BLaER1 (cell line): ENCODE data around the gene CTDSPL.

Source experiments
- H3K27ac ChIP-seq: shearing (Covaris generic); formaldehyde crosslinking; 2 replicates; pipeline ENCODE4 v1.8.1; 2022
- H3K27me3 ChIP-seq: shearing (Covaris generic); formaldehyde crosslinking; 2 replicates; pipeline ENCODE4 v1.8.1; 2022
- H3K36me3 ChIP-seq: shearing (Covaris generic); formaldehyde crosslinking; 2 replicates; pipeline ENCODE4 v1.8.1; 2022
- H3K4me1 ChIP-seq: shearing (Covaris generic); formaldehyde crosslinking; 2 replicates; pipeline ENCODE4 v1.8.1; 2022
- H3K4me2 ChIP-seq: shearing (Covaris generic); formaldehyde crosslinking; 2 replicates; pipeline ENCODE4 v1.8.1; 2022
- H3K4me3 ChIP-seq: shearing (Covaris generic); formaldehyde crosslinking; 2 replicates; pipeline ENCODE4 v1.8.1; 2022
- H3K9ac ChIP-seq: shearing (Covaris generic); formaldehyde crosslinking; 2 replicates; pipeline ENCODE4 v1.8.1; 2022
- H3K9me3 ChIP-seq: shearing (Covaris generic); formaldehyde crosslinking; 2 replicates; pipeline ENCODE4 v1.8.1; 2022
- H4K20me1 ChIP-seq: shearing (Covaris generic); formaldehyde crosslinking; 2 replicates; pipeline ENCODE4 v1.8.1; 2022
- Cebpa-rat ChIP-seq: shearing (Covaris generic); IDR thresholded peaks from 2 replicates; pipeline ENCODE4 v1.8.1; 2022

Gene CTDSPL

DNA sequence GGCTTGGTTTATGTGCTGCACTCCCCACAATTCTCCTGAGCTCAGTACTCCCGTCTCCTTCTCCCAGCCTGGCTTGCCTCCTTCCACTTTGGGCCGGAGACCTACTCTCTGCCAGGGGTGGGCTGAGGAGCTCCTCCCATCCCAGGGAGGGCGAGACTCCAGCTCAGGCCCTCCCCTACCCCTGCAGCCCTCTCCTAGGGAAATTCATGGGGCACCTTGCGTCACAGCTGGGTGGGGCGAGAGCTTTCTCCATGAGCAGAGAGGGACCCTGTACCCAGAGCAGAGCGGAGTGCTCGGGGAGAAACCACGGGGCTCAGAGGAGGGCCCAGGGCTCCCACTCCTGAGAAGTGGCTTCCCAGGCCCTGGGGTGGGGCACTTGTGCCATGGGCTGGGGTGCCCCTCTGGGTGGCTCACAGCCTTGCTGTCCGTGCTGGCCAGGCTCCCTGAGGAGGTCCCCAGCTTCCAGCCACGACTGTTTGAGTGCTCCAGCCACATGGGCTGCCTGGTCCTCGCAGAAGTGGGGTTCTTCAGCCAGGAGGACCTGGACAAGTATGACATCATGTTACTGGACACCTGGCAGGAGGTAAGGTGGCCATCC, 142.2 kb downstream of the CTDSPL start:
- H3K4me1 ChIP-seq: peaks cover 5% of the 10 kb centered on the region
- H3K4me2 ChIP-seq: no peak overlapping the region

DNA sequence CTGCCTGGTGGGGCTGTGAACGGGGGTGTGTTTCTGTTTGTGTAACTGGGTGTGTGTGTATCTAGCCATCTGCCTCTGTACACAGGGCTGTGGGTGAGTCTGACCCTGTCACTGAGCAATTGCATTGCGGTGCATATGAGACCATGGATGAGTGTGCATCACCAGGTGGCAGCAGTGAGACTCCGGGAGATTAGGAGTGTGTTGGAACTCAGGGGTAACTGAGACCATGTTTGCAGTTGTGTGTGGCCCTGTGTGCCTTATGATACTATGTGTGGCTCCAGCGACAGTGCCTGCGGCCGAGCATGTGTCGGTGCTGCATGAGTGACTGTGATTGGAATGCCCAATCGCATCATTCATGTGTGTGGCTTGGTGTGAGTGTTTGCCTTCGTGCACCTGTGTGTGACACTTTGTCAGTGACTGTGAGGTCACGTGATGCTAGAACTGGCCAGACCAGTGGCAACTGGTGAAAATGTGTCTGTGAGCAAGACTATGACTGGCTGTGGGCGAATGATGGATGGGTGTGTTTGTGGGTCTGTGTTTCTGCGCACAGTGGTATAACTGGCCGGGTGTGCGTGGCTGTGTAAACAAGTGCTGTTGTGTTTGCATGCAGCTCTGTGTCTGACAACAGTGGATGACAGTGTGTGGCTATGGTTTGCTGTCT, 142.9 kb downstream of the CTDSPL start:
- Histone ChIP-seq H3K4me2 (no peak overlapping the region), H3K36me3 (peaks cover 95% of the 10 kb centered on the region), H3K27ac (no peak overlapping the region), H3K9me3 (no peaks in the 10 kb centered on the region), H3K27me3 (no peaks in the 10 kb centered on the region), H3K4me1 (no peaks in the 10 kb centered on the region), H3K4me3 (no peak overlapping the region), H4K20me1 (peaks cover 33% of the 10 kb centered on the region), H3K9ac (no peak overlapping the region)
- no peak for TF ChIP-seq Cebpa-rat

More for the DNA sequence above, 142.2 kb downstream of the CTDSPL start:
- no peak overlapping the region for H3K4me3 ChIP-seq
- no peak overlapping the region for H3K27ac ChIP-seq
- H3K27me3 ChIP-seq: no peaks in the 10 kb centered on the region
- peaks cover 94% of the 10 kb centered on the region for H3K36me3 ChIP-seq
- no peak for TF ChIP-seq Cebpa-rat
- H3K9ac ChIP-seq: no peak overlapping the region
- H3K9me3 ChIP-seq: no peaks in the 10 kb centered on the region
- peaks cover 33% of the 10 kb centered on the region for H4K20me1 ChIP-seq

DNA sequence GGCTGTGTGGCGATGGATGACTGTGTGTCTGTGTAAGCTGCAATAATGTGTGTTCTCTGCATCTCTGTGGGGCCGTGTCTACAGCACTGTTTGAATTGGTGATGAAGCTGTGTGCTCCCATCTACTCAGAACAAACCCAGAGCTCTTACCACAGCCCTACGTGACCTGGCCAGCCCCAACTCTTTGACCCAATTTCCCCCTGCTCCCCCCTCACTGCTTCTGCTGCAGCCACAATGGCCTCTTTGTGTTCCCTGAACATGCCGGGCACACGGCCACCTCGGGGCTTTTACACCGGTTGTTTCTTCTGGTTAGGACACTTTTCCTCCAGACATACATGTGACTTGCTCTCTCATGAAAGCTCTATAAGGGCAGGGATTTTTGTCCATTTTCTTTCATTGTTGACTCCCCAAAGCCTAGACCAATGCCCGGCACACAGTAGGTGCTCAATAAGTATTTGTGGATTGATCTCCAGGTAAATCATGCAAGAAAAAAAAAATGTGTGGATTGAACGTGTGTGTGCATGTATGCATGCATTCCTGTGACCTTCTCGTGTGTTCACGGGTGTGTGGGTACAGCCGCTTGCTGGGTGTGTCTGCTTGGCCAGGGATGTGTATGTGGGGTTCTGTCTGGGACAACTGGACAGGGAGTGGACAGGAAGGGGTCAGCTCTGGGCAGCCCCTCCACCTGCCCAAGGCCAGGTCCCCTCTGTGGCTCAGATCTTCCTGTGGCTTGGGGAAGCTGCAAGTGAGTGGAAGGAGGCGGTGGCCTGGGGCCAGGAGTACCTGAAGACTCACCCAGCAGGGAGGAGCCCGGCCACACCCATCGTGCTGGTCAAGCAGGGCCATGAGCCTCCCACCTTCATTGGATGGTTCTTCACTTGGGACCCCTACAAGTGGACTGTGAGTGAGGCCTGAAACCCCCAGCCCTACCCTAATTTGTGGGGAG, 143.7 kb downstream of the CTDSPL start:
- Histone ChIP-seq H3K4me1 (no peaks in the 10 kb centered on the region), H3K27me3 (no peaks in the 10 kb centered on the region), H4K20me1 (peaks cover 33% of the 10 kb centered on the region), H3K27ac (no peak overlapping the region), H3K36me3 (peaks cover 87% of the 10 kb centered on the region), H3K9me3 (no peaks in the 10 kb centered on the region), H3K9ac (no peak overlapping the region), H3K4me3 (no peak overlapping the region), H3K4me2 (no peak overlapping the region)
- no peak for TF ChIP-seq Cebpa-rat

DNA sequence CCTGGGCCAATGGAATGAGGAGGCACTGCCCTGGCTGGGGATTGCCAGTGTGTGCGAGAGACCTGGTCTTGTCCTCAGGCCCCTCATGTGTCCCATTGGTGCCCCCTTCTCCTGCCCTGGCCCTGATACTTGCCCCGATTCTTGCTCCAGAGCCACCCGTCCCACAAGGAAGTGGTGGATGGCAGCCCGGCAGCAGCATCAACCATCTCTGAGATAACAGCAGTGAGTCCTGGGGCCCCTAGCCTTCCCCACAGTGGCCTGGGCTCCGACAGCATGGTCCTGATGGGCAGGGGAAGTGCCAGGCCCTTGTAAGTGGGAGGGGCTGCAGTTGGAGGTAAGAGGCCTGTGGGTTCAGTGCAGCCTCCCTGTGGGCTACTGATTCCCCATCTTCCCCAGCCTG, 144.4 kb downstream of the CTDSPL start:
- H3K4me2 ChIP-seq: no peak overlapping the region
- no peak overlapping the region for H3K9ac ChIP-seq
- H3K4me1 ChIP-seq: no peaks in the 10 kb centered on the region
- H3K9me3 ChIP-seq: no peaks in the 10 kb centered on the region
- H3K36me3 ChIP-seq: peaks cover 80% of the 10 kb centered on the region
- H4K20me1 ChIP-seq: peaks cover 33% of the 10 kb centered on the region
- H3K27me3 ChIP-seq: no peaks in the 10 kb centered on the region
- H3K4me3 ChIP-seq: no peak overlapping the region
- H3K27ac ChIP-seq: no peak overlapping the region
- no peak for TF ChIP-seq Cebpa-rat

DNA sequence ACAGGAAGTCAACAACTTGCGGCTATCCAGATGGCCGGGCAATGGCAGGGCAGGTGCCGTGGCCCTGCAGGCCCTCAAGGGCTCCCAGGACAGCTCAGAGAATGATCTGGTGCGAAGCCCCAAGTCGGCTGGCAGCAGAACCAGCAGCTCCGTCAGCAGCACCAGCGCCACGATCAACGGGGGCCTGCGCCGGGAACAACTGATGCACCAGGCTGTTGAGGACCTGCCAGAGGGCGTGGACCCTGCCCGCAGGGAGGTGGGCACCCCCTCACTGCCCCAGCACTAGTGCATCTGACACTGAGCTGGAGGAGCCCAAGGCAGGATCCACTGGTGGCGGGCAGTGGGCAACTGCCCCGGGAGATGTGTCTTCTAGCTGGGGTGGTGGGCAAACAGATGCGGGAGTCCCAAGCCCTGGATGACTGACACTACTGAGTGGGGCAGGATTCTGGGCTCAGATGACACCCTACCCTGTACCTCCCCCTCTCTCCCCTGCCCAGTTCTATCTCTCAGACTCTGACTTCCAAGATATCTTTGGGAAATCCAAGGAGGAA, 144.8 kb downstream of the CTDSPL start:
- no peak overlapping the region for H3K4me3 ChIP-seq
- no peaks in the 10 kb centered on the region for H3K27me3 ChIP-seq
- no peak overlapping the region for H3K27ac ChIP-seq
- TF ChIP-seq Cebpa-rat: no peak
- no peaks in the 10 kb centered on the region for H3K9me3 ChIP-seq
- H3K4me1 ChIP-seq: 0 out of 2 replicates have a peak, but pooled peaks cover 3% of the 10 kb centered on the region
- H3K4me2 ChIP-seq: no peak overlapping the region
- H3K9ac ChIP-seq: no peak overlapping the region
- H4K20me1 ChIP-seq: peaks cover 33% of the 10 kb centered on the region
- peaks cover 75% of the 10 kb centered on the region for H3K36me3 ChIP-seq

DNA sequence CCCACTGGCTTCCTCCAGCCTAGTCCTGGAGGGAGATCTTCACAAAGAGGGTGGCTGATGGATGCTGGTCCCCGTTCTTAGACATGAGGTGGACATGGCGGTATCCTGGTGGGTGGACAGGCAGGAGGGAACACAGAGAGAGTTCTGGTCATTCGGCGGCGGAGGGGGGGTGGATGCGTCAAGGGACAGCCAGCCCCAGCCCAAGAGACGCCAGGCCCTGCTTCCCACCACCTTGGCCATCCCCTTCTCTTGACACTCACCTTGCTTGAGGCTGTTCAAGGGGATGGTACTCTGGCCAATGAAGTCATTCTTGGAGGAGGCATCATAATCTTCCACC, 146.0 kb downstream of the CTDSPL start:
- Histone ChIP-seq H3K27ac (no peak overlapping the region), H3K36me3 (peaks cover 63% of the 10 kb centered on the region), H3K4me2 (no peak overlapping the region), H4K20me1 (peaks cover 33% of the 10 kb centered on the region), H3K4me1 (0 out of 2 replicates have a peak, but pooled peaks cover 4% of the 10 kb centered on the region), H3K4me3 (no peak overlapping the region), H3K9me3 (no peaks in the 10 kb centered on the region), H3K27me3 (no peaks in the 10 kb centered on the region), H3K9ac (no peak overlapping the region)
- no peak for TF ChIP-seq Cebpa-rat

DNA sequence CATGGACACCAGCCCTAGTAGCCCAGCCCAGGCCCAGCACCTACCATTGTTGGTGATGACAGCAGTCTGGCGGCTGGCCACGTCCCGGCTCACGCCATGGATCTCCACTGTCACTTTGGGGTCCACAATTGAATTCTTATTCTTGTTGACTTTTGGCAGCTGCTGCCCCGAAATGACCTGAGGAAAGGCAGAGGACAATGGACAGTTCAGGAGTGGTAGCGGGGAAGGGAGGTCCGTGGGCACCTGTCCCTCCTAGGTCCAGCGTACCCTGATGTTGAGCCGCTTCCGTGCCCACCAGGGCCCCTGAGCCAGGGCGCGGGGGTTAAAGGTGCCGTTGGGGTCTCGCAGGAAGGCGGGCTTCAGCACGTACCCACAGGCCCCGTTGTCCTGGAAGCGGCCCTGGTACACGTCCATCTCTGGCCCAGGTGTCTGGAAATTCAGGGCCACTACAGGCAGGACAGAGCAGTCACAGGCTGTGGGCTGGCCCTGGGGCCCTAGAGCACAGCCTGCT, 146.6 kb downstream of the CTDSPL start:
- Histone ChIP-seq H3K36me3 (peaks cover 58% of the 10 kb centered on the region), H3K27ac (no peak overlapping the region), H3K4me2 (no peak overlapping the region), H3K4me3 (no peak overlapping the region), H3K9me3 (no peaks in the 10 kb centered on the region), H4K20me1 (peaks cover 33% of the 10 kb centered on the region), H3K9ac (no peak overlapping the region), H3K27me3 (no peaks in the 10 kb centered on the region), H3K4me1 (0 out of 2 replicates have a peak, but pooled peaks cover 4% of the 10 kb centered on the region)
- TF ChIP-seq Cebpa-rat: no peak

DNA sequence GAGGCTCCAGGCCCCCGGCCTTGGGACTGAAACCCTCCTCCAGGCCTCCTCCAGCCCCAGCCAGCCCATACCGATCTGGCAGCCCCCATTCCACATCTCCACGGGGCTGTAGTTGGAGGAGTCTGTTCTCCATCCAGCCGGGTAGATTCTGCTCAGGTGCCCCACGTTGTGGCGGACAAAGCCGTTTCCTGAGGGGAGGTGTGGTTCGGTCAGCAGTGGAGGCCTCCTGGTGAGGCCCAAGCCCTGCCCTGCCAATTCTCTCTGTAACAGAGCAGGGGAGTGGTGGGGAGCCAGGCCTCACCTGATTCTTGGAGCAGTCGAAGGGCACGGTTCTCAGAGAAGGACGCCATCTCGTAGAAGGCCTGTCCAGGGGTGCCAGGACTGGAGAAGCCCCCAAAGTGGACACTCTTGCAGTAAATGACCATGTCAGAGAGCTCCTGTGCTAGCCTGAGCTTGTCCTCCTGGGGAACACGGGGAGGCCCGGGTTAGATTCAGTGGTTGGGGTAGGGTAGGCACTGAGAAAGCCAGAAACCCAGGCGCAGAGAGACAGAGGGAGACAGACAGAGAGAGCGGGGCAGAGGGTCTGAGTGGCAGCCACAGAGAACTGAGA, 147.4 kb downstream of the CTDSPL start:
- no peak for TF ChIP-seq Cebpa-rat
- no peak overlapping the region for H3K9ac ChIP-seq

More for the DNA sequence above, 147.4 kb downstream of the CTDSPL start:
- Histone ChIP-seq H3K4me2 (no peak overlapping the region), H3K4me3 (no peak overlapping the region), H3K4me1 (0 out of 2 replicates have a peak, but pooled peaks cover 4% of the 10 kb centered on the region), H3K27ac (no peak overlapping the region), H3K9me3 (no peaks in the 10 kb centered on the region), H3K36me3 (peaks cover 52% of the 10 kb centered on the region), H3K27me3 (no peaks in the 10 kb centered on the region), H4K20me1 (peaks cover 26% of the 10 kb centered on the region)
